Coronary artery (tissue), 2 donors: ENCODE measurements around the gene PADI4.

ENCODE experiments used
- DNase-seq: peaks from one replicate; pipeline ENCODE4 v3.0.0-alpha.2; 2017; ENCODE audit warnings: low spot score
- H3K27ac ChIP-seq, 2 donors: fragments of 200-600 bp; sonication (generic); one replicate each; pipeline ENCODE4 v1.5.1; 2016 to 2019
- H3K4me3 ChIP-seq: fragments of 200-600 bp; sonication (generic); 2 replicates; pipeline ENCODE4 v1.5.1; 2016; ENCODE audit warnings: mild to moderate bottlenecking, moderate library complexity
- TF ChIP-seq, protein P1 (sequence below): fragments of 200-600 bp; sonication (generic); IDR thresholded peaks from one replicate; pipeline ENCODE4 v1.5.1; 2019; ENCODE audit warnings: antibody characterized with exemption

Gene PADI4

DNA sequence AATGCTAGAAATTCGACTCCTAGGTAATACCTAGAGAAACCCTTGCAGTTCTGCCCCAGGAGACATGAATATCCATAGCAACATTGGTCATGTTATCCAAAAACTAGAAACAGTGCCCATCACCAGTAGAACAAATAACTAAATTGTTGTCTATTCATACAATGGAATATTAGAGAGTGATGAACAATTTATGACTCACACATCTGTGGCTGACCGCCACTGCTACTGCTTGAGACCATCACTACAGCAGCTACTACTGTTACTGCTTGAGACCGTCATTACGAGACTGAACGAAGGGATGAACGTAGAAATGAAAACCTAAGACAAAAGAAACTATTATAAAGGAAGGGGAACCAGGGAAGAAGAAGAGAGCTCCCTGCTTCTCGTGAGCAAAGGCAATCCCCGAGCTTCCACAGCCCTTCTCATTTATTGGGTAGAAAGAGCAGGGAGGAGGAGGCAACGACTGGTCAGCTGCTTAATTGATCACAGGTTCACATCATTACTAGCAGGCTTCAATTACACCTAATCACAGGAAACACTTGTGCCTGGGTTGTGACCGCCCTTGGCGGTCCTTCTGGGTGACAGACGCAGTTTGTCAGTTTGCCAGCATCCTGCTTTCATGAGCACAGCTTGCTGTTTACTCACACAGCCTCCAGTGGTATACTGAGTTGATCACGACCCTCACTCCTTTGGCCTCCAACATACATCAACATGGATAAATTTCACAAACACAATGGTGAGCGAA lies 14.1 kb upstream of the PADI4 start:
- TF ChIP-seq, protein P1, sequence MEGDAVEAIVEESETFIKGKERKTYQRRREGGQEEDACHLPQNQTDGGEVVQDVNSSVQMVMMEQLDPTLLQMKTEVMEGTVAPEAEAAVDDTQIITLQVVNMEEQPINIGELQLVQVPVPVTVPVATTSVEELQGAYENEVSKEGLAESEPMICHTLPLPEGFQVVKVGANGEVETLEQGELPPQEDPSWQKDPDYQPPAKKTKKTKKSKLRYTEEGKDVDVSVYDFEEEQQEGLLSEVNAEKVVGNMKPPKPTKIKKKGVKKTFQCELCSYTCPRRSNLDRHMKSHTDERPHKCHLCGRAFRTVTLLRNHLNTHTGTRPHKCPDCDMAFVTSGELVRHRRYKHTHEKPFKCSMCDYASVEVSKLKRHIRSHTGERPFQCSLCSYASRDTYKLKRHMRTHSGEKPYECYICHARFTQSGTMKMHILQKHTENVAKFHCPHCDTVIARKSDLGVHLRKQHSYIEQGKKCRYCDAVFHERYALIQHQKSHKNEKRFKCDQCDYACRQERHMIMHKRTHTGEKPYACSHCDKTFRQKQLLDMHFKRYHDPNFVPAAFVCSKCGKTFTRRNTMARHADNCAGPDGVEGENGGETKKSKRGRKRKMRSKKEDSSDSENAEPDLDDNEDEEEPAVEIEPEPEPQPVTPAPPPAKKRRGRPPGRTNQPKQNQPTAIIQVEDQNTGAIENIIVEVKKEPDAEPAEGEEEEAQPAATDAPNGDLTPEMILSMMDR = no peak
- H3K4me3 ChIP-seq = no peak overlapping the region
- DNase-seq = no peak
- H3K27ac ChIP-seq = no peak overlapping the region

DNA sequence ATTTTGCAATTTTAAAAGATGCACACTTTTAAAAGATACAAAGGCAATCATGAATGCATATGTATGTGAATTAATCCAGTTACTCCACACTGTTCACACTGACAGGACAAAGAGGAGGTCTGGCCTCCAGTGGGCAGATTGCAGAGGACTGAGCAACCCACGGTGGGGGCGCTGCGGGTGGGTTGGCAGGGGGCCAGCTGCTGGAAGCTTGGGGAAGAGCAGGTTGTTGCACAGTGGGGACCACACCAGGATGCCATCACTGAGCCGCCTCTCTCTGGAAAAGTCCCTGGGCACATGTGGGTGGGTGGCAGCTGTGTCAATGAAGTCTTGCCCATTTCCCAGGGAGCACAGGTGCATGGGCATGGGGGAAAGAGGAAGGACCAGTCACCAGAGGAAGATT lies 12.7 kb upstream of the PADI4 start:
- DNase-seq = no peak
- Histone ChIP-seq H3K27ac (no peak overlapping the region), H3K4me3 (no peak overlapping the region)
- TF ChIP-seq, protein P1 = no peak

DNA sequence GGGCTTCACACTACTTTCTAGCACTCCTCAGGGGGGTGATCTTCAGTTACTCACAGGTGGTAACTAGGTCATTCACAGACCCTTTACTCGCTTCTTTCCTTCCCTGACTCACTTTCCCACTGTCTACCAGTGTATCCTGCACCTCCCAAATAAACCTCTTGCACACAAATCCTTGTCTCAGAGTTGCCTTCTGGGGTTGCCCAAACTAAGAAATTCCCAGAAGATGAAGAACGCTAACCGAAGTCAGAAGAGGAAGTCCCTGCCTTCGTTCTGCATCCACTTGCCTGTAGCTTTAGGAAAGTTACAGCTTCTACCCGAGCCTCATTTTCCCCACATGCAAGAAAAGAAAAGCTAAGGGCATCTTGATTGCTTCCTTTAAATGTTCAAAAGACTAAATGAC lies 11.9 kb upstream of the PADI4 start:
- TF ChIP-seq, protein P1 = no peak
- no peak for DNase-seq
- no peak overlapping the region for H3K4me3 ChIP-seq
- no peak overlapping the region for H3K27ac ChIP-seq

DNA sequence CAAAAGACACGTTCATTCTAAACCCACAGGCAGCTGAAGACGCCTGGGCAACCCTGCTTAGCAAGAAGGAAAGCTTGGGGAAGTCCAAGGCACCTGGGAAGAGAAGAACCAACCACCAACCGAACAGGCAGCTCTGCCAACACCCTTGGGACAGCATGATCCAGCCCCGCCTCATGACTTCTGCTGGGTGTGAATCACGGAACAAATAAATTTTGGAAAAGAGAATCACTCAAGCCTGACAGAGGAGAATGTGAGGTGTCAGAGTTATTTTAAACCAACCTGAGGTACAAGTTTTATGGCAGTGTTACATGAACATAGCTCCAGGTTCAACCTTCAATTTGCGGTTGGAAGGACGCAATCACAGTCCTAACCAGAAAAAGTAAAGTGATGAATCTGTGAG lies 10.0 kb upstream of the PADI4 start:
- H3K27ac ChIP-seq = no peak overlapping the region
- H3K4me3 ChIP-seq = no peak overlapping the region
- TF ChIP-seq, protein P1 = no peak
- DNase-seq = no peak

DNA sequence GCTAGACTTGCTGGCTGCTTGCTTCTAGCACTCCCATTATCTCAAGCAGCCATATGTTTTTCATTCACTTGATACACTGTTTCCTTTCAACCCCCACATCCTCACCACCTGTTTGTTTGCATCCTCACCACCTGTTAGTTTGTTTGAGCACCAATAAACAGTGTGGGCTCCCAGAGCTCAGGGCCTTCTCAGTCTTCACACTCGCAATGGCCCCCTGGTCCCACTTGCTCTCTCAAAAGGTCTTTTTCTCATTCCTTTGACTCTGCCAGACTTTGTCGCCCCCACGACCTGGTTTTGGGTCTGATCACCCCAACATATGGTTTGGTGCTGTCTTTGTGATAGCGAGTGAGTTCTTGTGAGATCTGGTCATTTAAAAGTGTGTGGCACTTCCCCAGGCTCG lies 6.2 kb upstream of the PADI4 start:
- Histone ChIP-seq H3K27ac (no peak overlapping the region), H3K4me3 (no peak overlapping the region)
- no peak for DNase-seq
- TF ChIP-seq, protein P1 = no peak

DNA sequence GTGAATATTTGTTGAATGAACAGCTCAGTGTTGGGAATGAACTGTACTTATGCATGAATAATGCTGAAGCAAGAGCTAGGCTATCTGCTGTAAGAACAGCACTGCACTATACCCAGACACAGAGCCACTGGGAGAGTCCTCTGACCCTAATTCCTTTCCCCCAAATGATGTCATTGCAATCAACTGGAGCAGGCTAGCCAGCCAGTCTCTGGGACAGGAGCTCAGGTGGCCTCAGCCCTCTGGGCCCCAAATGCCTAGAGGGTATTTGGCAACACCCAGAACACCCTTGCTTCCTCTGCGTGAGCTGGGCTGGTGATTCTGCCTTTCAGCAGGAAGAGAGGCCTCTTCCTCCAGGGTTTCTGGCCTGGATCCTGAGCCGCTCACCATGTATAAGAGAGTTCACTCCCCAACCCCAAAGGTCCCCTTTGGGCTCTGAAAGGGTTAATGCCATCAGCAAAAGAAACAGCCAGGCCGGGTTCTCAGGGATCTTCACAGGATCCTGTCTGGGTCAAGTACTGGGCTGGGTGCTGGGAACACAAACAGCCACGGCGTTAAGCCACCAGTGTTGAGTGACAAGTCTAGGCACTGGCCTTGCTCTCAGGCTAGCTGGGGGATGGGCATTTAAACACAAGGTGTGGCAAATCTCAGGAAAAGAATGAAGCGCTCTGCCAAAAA lies 3.7 kb upstream of the PADI4 start:
- no peak for DNase-seq
- H3K4me3 ChIP-seq = no peak overlapping the region
- no peak overlapping the region for H3K27ac ChIP-seq
- TF ChIP-seq, protein P1 = no peak

DNA sequence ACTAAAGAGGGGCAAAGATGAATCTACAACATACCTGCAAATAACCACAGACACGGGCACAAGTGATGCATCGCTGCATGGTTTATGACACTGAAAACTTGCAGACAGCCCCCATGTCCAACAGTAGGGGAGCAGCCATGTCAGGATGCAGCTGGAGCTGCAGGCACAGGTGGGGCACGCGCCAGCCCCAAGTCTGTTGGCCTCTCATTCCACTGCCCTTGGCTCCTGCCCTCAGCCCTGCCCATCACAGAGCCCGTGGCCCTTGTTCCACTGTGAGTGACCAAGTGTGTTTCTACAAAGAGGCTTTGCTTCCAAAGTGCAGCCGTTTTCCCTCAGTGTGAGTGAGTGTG lies 3.2 kb upstream of the PADI4 start:
- Histone ChIP-seq H3K4me3 (no peak overlapping the region), H3K27ac (no peak overlapping the region)
- TF ChIP-seq, protein P1 = no peak
- no peak for DNase-seq
